SU-DHL-6 (cell line): ENCODE measurements around the gene NIF3L1.

ENCODE experiments used
- H2AFZ ChIP-seq: fragments of 200-600 bp; sonication (generic); 2 replicates; pipeline ENCODE4 v1.6.1; 2014; ENCODE audit warnings: low read depth, mild to moderate bottlenecking, moderate library complexity, mixed read lengths, antibody characterized with exemption, low read length; ENCODE audit not compliant: severe bottlenecking
- H3F3A ChIP-seq: fragments of 200-600 bp; shearing (Covaris generic); 2 replicates; pipeline ENCODE4 v1.6.0; 2016; ENCODE audit warnings: antibody characterized with exemption, mild to moderate bottlenecking; ENCODE audit not compliant: insufficient read depth
- H3K27ac ChIP-seq: fragments of 200-600 bp; sonication (generic); 2 replicates; pipeline ENCODE4 v1.5.1; 2016; ENCODE audit warnings: low read depth, mild to moderate bottlenecking, low read length, moderate library complexity, mixed read lengths
- H3K27me3 ChIP-seq: fragments of 200-600 bp; sonication (generic), shearing (Covaris generic); 2 replicates; pipeline ENCODE4 v1.6.0; 2014; ENCODE audit warnings: mild to moderate bottlenecking, low read length
- H3K36me3 ChIP-seq: fragments of 200-600 bp; sonication (generic); 2 replicates; pipeline ENCODE4 v1.6.1; 2014; ENCODE audit warnings: mild to moderate bottlenecking, low read length, mixed read lengths
- H3K4me2 ChIP-seq: fragments of 300-600, 200-600 bp; shearing (Covaris generic), sonication (generic); 2 replicates; pipeline ENCODE4 v1.6.0; 2014; ENCODE audit warnings: low read length, low read depth, mild to moderate bottlenecking; ENCODE audit not compliant: poor library complexity, severe bottlenecking
- H3K4me3 ChIP-seq: fragments of 200-600 bp; sonication (generic); 2 replicates; pipeline ENCODE4 v1.5.1; 2014; ENCODE audit warnings: antibody characterized with exemption, low read length, mild to moderate bottlenecking, mixed read lengths; ENCODE audit not compliant: insufficient read depth, poor library complexity, severe bottlenecking
- H3K79me2 ChIP-seq: fragments of 200-600 bp; sonication (generic); 2 replicates; pipeline ENCODE4 v1.6.1; 2014; ENCODE audit warnings: mild to moderate bottlenecking, low read length, moderate library complexity; ENCODE audit not compliant: insufficient read depth
- H3K9ac ChIP-seq: fragments of 200-600 bp; sonication (generic); 2 replicates; pipeline ENCODE4 v1.7.0; 2014; ENCODE audit warnings: mild to moderate bottlenecking, low read length
- H3K9me2 ChIP-seq: fragments of 200-600 bp; sonication (generic); replicated peaks from 2 replicates; pipeline ENCODE4 v1.6.1; 2014; ENCODE audit warnings: low read length; ENCODE audit not compliant: insufficient read depth
- H3K9me3 ChIP-seq: fragments of 200-600 bp; sonication (generic); 2 replicates; pipeline ENCODE4 v1.6.1; 2014; ENCODE audit warnings: low read length, mixed read lengths; ENCODE audit not compliant: insufficient read depth
- H4K20me1 ChIP-seq: fragments of 200-600 bp; sonication (generic); 2 replicates; pipeline ENCODE4 v1.6.1; 2014; ENCODE audit warnings: low read depth, mild to moderate bottlenecking, antibody characterized with exemption, low read length, moderate library complexity, mixed read lengths
- CTCF ChIP-seq: fragments of 200-600 bp; sonication (generic); IDR thresholded peaks from one replicate; pipeline ENCODE4 v1.5.1; 2017; ENCODE audit warnings: antibody characterized with exemption, mild to moderate bottlenecking, low read length, moderate library complexity; ENCODE audit not compliant: insufficient read depth, poor library complexity, severe bottlenecking
- EZH2phosphoT487 ChIP-seq: fragments of 200-600 bp; sonication (generic), shearing (Covaris generic); conservative IDR thresholded peaks from 2 replicates; pipeline ENCODE4 v1.6.1; 2018; ENCODE audit warnings: mild to moderate bottlenecking, antibody characterized with exemption, low read length, moderate library complexity, mixed read lengths

The NIF3L1 gene

DNA sequence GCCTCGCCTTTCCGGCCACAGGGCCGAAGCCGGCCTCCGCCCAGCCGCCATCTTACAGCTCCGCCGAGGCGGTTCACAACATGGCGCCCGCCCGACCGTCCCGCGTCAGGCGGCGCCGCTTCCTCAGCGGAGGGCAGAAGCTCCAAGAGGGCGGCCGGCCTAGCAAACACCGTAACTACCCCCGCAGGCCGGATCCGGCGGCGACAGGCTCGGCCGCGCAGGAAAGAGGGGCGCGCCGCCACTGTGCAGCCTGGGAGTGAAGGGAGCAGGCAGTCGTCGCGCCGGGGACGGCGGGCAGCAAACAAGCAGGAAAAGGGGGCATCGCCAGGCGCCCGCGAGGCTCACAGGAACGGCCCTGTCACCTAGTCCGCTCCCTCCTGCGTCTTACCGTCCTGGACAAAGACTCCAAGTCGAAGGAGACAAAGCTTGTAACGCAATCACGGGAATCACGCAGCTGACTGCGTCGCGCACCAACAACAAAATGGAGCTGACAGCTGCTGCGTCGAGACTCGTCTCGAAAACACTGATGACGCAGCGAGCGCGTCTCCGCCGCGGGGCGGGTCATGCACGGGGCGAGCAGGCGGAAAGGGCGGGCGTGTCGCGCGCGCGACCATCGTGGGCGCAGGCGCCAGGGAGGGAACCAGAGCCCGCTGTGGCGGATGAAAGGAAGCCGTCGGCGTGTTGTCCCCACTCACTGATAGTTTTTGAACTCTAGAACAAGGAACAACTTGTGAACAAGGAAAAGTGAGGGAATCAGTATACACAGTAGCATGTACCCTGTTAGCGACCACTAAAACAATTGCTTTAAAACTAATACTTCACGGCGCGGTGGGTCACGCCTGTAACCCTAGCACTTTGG, 24.8 kb upstream of the NIF3L1 start, which contains the start of gene CLK1:
Gene CLK1, minus strand, starts transcription at position 483 of the 859 bp plus-strand sequence. CDS start 2,796 bp downstream, outside the sequence.
- H3K36me3 ChIP-seq, result peaks cover 30% of the 10 kb centered on the region
- peak within 1 kb of the TSS; percentile 57 for H2AFZ ChIP-seq
- no peaks in the 10 kb centered on the region for H3K9me2 ChIP-seq
- no peaks in the 10 kb centered on the region for H3K27me3 ChIP-seq
- H3K9me3 ChIP-seq, result no peaks in the 10 kb centered on the region
- no peak for TF ChIP-seq EZH2phosphoT487
- no peak for TF ChIP-seq CTCF
- peaks cover 50% of the 10 kb centered on the region for H3K79me2 ChIP-seq
- peak within 1 kb of the TSS; percentile 97 for H3K9ac ChIP-seq
- H3K4me2 ChIP-seq, result peak within 1 kb of the TSS; percentile 89
- H3K4me3 ChIP-seq, result peak within 1 kb of the TSS; percentile 89
- peaks cover 28% of the 10 kb centered on the region for H4K20me1 ChIP-seq
- peak within 1 kb of the TSS; percentile 86 for H3K27ac ChIP-seq
- peaks cover 15% of the 10 kb centered on the region for H3F3A ChIP-seq

DNA sequence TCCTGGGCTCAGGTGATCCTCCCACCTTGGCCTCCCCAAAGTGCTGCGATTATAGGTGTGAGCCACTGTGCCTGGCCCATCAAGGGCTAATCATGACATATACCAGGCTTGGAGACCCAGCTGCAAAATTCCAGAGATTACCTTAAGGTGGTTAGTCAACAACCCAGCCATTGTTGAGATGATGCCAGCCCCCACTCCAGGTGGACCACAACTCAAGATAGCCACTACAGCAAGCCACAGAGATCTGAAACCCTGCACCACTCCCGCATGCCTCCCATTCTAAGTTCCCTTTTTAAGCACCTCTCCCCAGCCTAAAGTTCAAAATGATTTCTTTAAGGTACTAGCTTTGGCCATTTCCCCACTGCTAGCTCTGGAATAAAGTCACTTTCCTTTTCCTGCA, 20.2 kb upstream of the NIF3L1 start:
- Histone ChIP-seq H3K4me3 (no peak overlapping the region), H3K4me2 (no peak overlapping the region), H3K27me3 (no peaks in the 10 kb centered on the region), H3K9me2 (no peaks in the 10 kb centered on the region), H3K79me2 (peaks cover 4% of the 10 kb centered on the region), H3K27ac (no peak overlapping the region), H3K9ac (no peak overlapping the region), H3F3A (peaks cover 5% of the 10 kb centered on the region), H3K9me3 (no peaks in the 10 kb centered on the region), H3K36me3 (0 out of 2 replicates have a peak, but pooled peaks cover 2% of the 10 kb centered on the region), H4K20me1 (no peaks in the 10 kb centered on the region), H2AFZ (no peak overlapping the region)
- TF ChIP-seq CTCF (no peak), EZH2phosphoT487 (no peak)

GRCh38 chr2:200871151-200871550, 18.0 kb upstream of the NIF3L1 start:
- Histone ChIP-seq H3K4me3 (no peak overlapping the region), H2AFZ (no peak overlapping the region), H3K4me2 (no peak overlapping the region), H3K27me3 (no peaks in the 10 kb centered on the region), H3F3A (peaks cover 5% of the 10 kb centered on the region), H3K9me2 (no peaks in the 10 kb centered on the region), H3K9me3 (no peaks in the 10 kb centered on the region), H3K9ac (no peak overlapping the region), H3K36me3 (peaks cover 12% of the 10 kb centered on the region; the same call in 1 of the 2 replicates), H4K20me1 (no peaks in the 10 kb centered on the region), H3K79me2 (no peaks in the 10 kb centered on the region), H3K27ac (no peak overlapping the region)
- TF ChIP-seq CTCF (no peak), EZH2phosphoT487 (no peak)
